HFFc6 (cell line): Measurements from ENCODE around the gene ADAM15. TPM values are rescaled to one million over a fixed set of nuclear protein-coding genes. Genes with fewer than 3 reads are reported as not detected.

ENCODE experiments used
- DNase-seq: peaks from one replicate; pipeline ENCODE4 v3.0.0-alpha.2; 2018
- H3K27ac Mint-ChIP-seq: 2 replicates; pipeline ENCODE4 v1.8.0; 2020; ENCODE audit warnings: mild to moderate bottlenecking, mixed read lengths
- H3K27me3 Mint-ChIP-seq: 2 replicates; pipeline ENCODE4 v1.8.0; 2021; ENCODE audit warnings: mild to moderate bottlenecking, moderate library complexity, mixed read lengths; ENCODE audit not compliant: insufficient read depth
- H3K36me3 Mint-ChIP-seq: 2 replicates; pipeline ENCODE4 v1.8.0; 2021; ENCODE audit warnings: low read depth, mixed read lengths
- H3K4me1 Mint-ChIP-seq: 2 replicates; pipeline ENCODE4 v1.8.0; 2020; ENCODE audit warnings: low read depth, mixed read lengths
- H3K4me3 Mint-ChIP-seq: 2 replicates; pipeline ENCODE4 v1.8.0; 2020; ENCODE audit warnings: mild to moderate bottlenecking, moderate library complexity, mixed read lengths
- H3K9me3 Mint-ChIP-seq: 2 replicates; pipeline ENCODE4 v1.8.0; 2020; ENCODE audit warnings: mild to moderate bottlenecking, mixed read lengths
- CTCF ChIP-seq: fragments of 200-600 bp; sonication (generic); IDR thresholded peaks from 2 replicates; pipeline ENCODE4 v1.5.0; 2021; ENCODE audit warnings: antibody characterized with exemption, mild to moderate bottlenecking
- total RNA-seq, 6 experiments: library from RNA; stranded (reverse); fragmentation: NEBNext Ultra II Directional; extraction: Animal tissue kit (Norgen Biotek cat#: 25700); gene quantifications; 2 replicates in 1 of 6; 3 replicates in 5 of 6; pipeline ENCODE4 v1.2.3, GENCODE V29; 2021

Gene ADAM15
- total RNA-seq, 6 experiments from 2014 or later, result 51.1 to 66.9 (median 63.7) TPM

GRCh38 chr1:155014709-155015508 is 36.2 kb upstream of the ADAM15 start:
- no peak for DNase-seq
- H3K27ac Mint-ChIP-seq, result no peak overlapping the region
- H3K27me3 Mint-ChIP-seq, result no peaks in the 10 kb centered on the region

GRCh38 chr1:155015527-155016230 is 35.4 kb upstream of the ADAM15 start:
- Mint-ChIP-seq H3K4me1 (peaks cover 25% of the 10 kb centered on the region), H3K27me3 (no peaks in the 10 kb centered on the region), H3K27ac (peak overlapping the region; percentile 24; the same call in 1 of the 2 replicates), H3K36me3 (no peaks in the 10 kb centered on the region), H3K9me3 (no peaks in the 10 kb centered on the region), H3K4me3 (no peak overlapping the region)
- no peak for TF ChIP-seq CTCF
- no peak for DNase-seq

More at GRCh38 chr1:155014709-155015508, 36.2 kb upstream of the ADAM15 start:
- Mint-ChIP-seq H3K36me3 (no peaks in the 10 kb centered on the region), H3K4me1 (peaks cover 21% of the 10 kb centered on the region), H3K4me3 (no peak overlapping the region), H3K9me3 (no peaks in the 10 kb centered on the region)
- TF ChIP-seq CTCF, result no peak

GRCh38 chr1:155016231-155016831 is 34.8 kb upstream of the ADAM15 start:
- peaks cover 25% of the 10 kb centered on the region for H3K4me1 Mint-ChIP-seq
- H3K27me3 Mint-ChIP-seq, result no peaks in the 10 kb centered on the region
- H3K4me3 Mint-ChIP-seq, result no peak overlapping the region
- no peaks in the 10 kb centered on the region for H3K36me3 Mint-ChIP-seq
- no peak overlapping the region for H3K27ac Mint-ChIP-seq
- DNase-seq, result no peak
- TF ChIP-seq CTCF, result no peak
- no peaks in the 10 kb centered on the region for H3K9me3 Mint-ChIP-seq

- peak overlapping the region; percentile 74 for H3K27ac Mint-ChIP-seq
- peak; percentile 74 for DNase-seq
- peaks cover 30% of the 10 kb centered on the region for H3K4me1 Mint-ChIP-seq
- no peaks in the 10 kb centered on the region for H3K36me3 Mint-ChIP-seq
- peak; percentile 99 for TF ChIP-seq CTCF
- H3K27me3 Mint-ChIP-seq, result no peaks in the 10 kb centered on the region; the same call in 1 of the 2 replicates
- no peaks in the 10 kb centered on the region for H3K9me3 Mint-ChIP-seq
- peak overlapping the region; percentile 49 for H3K4me3 Mint-ChIP-seq
These were observed 33.8 kb upstream of the ADAM15 start for GRCh38 chr1:155017041-155017945.

- TF ChIP-seq CTCF, result no peak
- H3K4me3 Mint-ChIP-seq, result peak overlapping the region; percentile 42
- peaks cover 32% of the 10 kb centered on the region for H3K4me1 Mint-ChIP-seq
- no peaks in the 10 kb centered on the region for H3K9me3 Mint-ChIP-seq
- H3K36me3 Mint-ChIP-seq, result no peaks in the 10 kb centered on the region
- H3K27me3 Mint-ChIP-seq, result no peaks in the 10 kb centered on the region; the same call in 1 of the 2 replicates
- H3K27ac Mint-ChIP-seq, result no peak overlapping the region
- no peak for DNase-seq
These were observed 33.2 kb upstream of the ADAM15 start for GRCh38 chr1:155017946-155018316.
